ENCODE measurements around the gene WAPL. TPM values are rescaled to one million over a fixed set of nuclear protein-coding genes. Genes with fewer than 3 reads are reported as not detected.

The WAPL gene
- total and polyA plus RNA-seq, 2 of the 13 experiments (the other 11 are each of a cell fraction or from before 2014, with no cell fraction given), result 13.2 to 43.5 TPM

DNA sequence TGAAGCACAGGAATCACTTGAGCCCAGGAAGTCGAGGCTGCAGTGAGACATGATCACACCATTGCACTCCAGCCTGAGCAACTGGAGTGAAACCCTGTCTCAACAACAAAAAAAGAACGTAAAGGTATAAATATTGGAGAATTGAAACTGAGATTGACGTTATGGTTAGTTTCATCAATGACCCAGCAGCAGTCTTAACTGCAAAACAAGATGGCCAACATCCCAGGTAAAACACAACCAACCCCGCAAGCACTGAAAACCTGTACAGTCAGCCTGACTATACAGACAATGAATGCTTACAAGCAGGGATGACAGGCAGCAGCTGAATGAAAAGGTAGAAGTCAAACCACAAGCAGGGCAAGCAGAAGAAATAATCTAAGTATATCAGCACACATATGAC, 34.7 kb downstream of the WAPL start (continued):
- TF ChIP-seq ZNF10 (CRISPR knock-in tag; IDR thresholded peaks at IDR 0.05; ENCODE audit: borderline replicate concordance, low read depth) (no peak), ZBTB38 (CRISPR knock-in tag; IDR thresholded peaks at IDR 0.05) (no peak), ZNF101 (CRISPR knock-in tag; IDR thresholded peaks at IDR 0.05; ENCODE audit: borderline replicate concordance, low read depth) (no peak), SP2 (CRISPR knock-in tag; IDR thresholded peaks at IDR 0.05) (no peak)

DNA sequence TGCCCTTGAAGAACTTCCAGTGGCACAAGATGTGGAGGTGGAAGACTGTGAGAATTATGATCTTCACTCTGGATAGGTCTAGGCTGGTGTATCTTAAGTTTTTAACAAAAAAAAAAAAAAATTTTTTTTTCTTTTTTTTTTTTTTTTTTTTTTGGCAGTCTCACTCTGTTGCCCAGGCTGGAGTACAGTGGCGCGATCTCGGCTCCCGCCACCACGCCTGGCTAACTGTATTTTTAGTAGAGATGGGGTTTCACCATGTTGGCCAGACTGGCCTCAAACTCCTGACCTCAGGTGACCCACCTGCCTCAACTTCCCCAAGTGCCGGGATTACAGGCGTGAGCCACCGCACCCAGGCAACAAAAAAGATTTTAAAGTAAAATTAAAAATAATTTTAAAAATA, 37.9 kb downstream of the WAPL start:
- no TSS peak for BruUV-seq (replicated peaks)
- in situ Hi-C loops (cut with HindIII; ENCODE audit: extremely low pct_ligation_motif_present, low pct_unique_long_range_greater_than_20kb) (no loop called here), intact Hi-C loops (cut with micrococcal nuclease; ENCODE audit: unreplicated experiment) (no loop called here)
- Histone ChIP-seq H3K36me3 (replicated peaks in 1 of 2; ENCODE audit: control insufficient read depth in 1 of 2, insufficient read depth in 2 of 2, low read length in 2 of 2) (peaks cover 10 to 28% of the 10 kb centered on the region in 2 experiments), H3K9ac (ENCODE audit: insufficient read depth, low read depth, low read length) (no peak overlapping the region), H3K79me2 (ENCODE audit: insufficient read depth, low read length) (peaks cover 9% of the 10 kb centered on the region), H2AFZ (ENCODE audit: low read length) (no peak overlapping the region), H4K20me1 (ENCODE audit: insufficient read depth, low read length) (no peaks in the 10 kb centered on the region; the same call in 1 of the 2 replicates), H3K4me2 (ENCODE audit: low read depth, low read length) (no peak overlapping the region), H3K9me3 (ENCODE audit: low read length) (no peaks in the 10 kb centered on the region), H3K4me3 (replicated peaks in 1 of 3; ENCODE audit: insufficient read depth in 1 of 3, low read depth in 2 of 3, low read length in 3 of 3) (no peak overlapping the region), H3K27ac (ENCODE audit: extremely low read length, insufficient read depth, low read length) (no peak overlapping the region), H3K27me3 (ENCODE audit: control insufficient read depth in 1 of 2, insufficient read depth in 2 of 2, low read length in 2 of 2) (no peaks in the 10 kb centered on the region), H3K4me1 (ENCODE audit: insufficient read depth, low read length) (no peaks in the 10 kb centered on the region)
- ChIA-PET CTCF (ENCODE audit: low intra/inter-chr PET ratio, low total read pairs) (no interaction called here), POLR2A (no interaction called here)
- FAIRE-seq (no peak), ATAC-seq (no peak), DNase-seq (ENCODE audit: low spot score) (no peak)
- 95% methylated on average over 8 of the region's 8 CpGs for WGBS (ENCODE audit: low lambda C conversion rate)
- TF ChIP-seq PCBP1 (IDR thresholded peaks at IDR 0.05; ENCODE audit: borderline replicate concordance, low read depth, low read length) (no peak), ISL2 (CRISPR knock-in tag; IDR thresholded peaks at IDR 0.05) (no peak), SMAD1 (CRISPR knock-in tag; IDR thresholded peaks at IDR 0.05; ENCODE audit: borderline replicate concordance, low read depth) (no peak), ZNF567 (CRISPR knock-in tag; IDR thresholded peaks at IDR 0.05; ENCODE audit: borderline replicate concordance) (no peak), CEBPG (CRISPR knock-in tag; IDR thresholded peaks at IDR 0.05) (no peak), SIX1 (CRISPR knock-in tag; IDR thresholded peaks at IDR 0.05; ENCODE audit: borderline replicate concordance) (no peak), MEIS2 (CRISPR knock-in tag; IDR thresholded peaks at IDR 0.05) (no peak)
- TF ChIP-seq, protein P1, sequence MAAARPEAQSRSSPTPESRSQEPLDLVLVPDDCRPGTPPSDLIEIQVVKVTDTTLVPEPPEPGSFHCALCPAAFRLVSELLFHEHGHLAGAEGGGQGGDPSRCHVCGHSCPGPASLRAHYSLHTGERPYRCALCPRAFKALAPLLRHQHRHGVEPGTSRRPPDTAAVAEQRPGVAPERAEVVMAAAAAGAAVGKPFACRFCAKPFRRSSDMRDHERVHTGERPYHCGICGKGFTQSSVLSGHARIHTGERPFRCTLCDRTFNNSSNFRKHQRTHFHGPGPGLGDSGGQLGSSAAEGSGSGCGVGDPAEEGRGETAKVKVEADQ (CRISPR knock-in tag; IDR thresholded peaks at IDR 0.05; ENCODE audit: borderline replicate concordance), result no peak
- TF ChIP-seq, protein P2, sequence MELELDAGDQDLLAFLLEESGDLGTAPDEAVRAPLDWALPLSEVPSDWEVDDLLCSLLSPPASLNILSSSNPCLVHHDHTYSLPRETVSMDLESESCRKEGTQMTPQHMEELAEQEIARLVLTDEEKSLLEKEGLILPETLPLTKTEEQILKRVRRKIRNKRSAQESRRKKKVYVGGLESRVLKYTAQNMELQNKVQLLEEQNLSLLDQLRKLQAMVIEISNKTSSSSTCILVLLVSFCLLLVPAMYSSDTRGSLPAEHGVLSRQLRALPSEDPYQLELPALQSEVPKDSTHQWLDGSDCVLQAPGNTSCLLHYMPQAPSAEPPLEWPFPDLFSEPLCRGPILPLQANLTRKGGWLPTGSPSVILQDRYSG (CRISPR knock-in tag; IDR thresholded peaks at IDR 0.05), result no peak
- TF ChIP-seq, protein P3, sequence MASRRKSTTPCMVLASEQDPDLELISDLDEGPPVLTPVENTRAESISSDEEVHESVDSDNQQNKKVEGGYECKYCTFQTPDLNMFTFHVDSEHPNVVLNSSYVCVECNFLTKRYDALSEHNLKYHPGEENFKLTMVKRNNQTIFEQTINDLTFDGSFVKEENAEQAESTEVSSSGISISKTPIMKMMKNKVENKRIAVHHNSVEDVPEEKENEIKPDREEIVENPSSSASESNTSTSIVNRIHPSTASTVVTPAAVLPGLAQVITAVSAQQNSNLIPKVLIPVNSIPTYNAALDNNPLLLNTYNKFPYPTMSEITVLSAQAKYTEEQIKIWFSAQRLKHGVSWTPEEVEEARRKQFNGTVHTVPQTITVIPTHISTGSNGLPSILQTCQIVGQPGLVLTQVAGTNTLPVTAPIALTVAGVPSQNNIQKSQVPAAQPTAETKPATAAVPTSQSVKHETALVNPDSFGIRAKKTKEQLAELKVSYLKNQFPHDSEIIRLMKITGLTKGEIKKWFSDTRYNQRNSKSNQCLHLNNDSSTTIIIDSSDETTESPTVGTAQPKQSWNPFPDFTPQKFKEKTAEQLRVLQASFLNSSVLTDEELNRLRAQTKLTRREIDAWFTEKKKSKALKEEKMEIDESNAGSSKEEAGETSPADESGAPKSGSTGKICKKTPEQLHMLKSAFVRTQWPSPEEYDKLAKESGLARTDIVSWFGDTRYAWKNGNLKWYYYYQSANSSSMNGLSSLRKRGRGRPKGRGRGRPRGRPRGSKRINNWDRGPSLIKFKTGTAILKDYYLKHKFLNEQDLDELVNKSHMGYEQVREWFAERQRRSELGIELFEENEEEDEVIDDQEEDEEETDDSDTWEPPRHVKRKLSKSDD (CRISPR knock-in tag; IDR thresholded peaks at IDR 0.05; ENCODE audit: low read depth), result no peak
- TF ChIP-seq, protein P4, sequence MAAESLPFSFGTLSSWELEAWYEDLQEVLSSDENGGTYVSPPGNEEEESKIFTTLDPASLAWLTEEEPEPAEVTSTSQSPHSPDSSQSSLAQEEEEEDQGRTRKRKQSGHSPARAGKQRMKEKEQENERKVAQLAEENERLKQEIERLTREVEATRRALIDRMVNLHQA (CRISPR knock-in tag; IDR thresholded peaks at IDR 0.05), result no peak
- TF ChIP-seq, protein P5, sequence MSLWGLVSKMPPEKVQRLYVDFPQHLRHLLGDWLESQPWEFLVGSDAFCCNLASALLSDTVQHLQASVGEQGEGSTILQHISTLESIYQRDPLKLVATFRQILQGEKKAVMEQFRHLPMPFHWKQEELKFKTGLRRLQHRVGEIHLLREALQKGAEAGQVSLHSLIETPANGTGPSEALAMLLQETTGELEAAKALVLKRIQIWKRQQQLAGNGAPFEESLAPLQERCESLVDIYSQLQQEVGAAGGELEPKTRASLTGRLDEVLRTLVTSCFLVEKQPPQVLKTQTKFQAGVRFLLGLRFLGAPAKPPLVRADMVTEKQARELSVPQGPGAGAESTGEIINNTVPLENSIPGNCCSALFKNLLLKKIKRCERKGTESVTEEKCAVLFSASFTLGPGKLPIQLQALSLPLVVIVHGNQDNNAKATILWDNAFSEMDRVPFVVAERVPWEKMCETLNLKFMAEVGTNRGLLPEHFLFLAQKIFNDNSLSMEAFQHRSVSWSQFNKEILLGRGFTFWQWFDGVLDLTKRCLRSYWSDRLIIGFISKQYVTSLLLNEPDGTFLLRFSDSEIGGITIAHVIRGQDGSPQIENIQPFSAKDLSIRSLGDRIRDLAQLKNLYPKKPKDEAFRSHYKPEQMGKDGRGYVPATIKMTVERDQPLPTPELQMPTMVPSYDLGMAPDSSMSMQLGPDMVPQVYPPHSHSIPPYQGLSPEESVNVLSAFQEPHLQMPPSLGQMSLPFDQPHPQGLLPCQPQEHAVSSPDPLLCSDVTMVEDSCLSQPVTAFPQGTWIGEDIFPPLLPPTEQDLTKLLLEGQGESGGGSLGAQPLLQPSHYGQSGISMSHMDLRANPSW (CRISPR knock-in tag; IDR thresholded peaks at IDR 0.05; ENCODE audit: borderline replicate concordance), result no peak
